ENCODE measurements around the gene PSORS1C1. TPM values are rescaled to one million over a fixed set of nuclear protein-coding genes. Genes with fewer than 3 reads are reported as not detected.

The PSORS1C1 gene
- total RNA-seq, 1 donor from 2014 or later = not detected

GRCh38 chr6:31074401-31074800 lies 40.2 kb upstream of the PSORS1C1 start:
- DNase-seq (ENCODE audit: extremely low spot score, unreplicated experiment) = no peak
- H3K27me3 Mint-ChIP-seq = no peaks in the 10 kb centered on the region
- no peak overlapping the region for H3K27ac Mint-ChIP-seq
- no peaks in the 10 kb centered on the region for H3K36me3 Mint-ChIP-seq
- H3K4me1 Mint-ChIP-seq (ENCODE audit: unreplicated experiment) = peaks cover 18% of the 10 kb centered on the region
- H3K4me3 Mint-ChIP-seq = no peak overlapping the region
- TF ChIP-seq CTCF (conservative IDR thresholded peaks at IDR 0.05) = no peak
- no peaks in the 10 kb centered on the region for H3K9me3 Mint-ChIP-seq

DNA sequence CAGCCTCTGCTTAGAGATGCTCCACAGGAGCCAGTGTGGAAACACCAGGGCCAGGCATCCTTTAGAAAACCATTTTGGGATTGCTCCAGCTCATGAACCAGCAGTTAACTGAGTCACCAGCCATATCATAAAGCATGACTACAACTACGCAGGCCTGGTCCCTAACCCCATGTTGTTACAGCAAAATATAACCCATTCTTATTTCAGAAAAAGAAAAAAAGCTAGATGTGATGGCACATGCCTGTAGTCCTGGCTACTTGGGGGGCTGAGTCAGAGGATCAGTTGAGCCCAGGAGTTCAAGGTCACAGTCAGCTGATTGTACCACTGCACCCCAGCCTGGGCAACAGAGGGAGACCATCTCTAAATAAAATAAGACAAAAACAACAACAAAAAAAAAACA lies 39.1 kb upstream of the PSORS1C1 start:
- Mint-ChIP-seq H3K4me1 (ENCODE audit: unreplicated experiment) (peaks cover 21% of the 10 kb centered on the region), H3K4me3 (no peak overlapping the region), H3K27ac (no peak overlapping the region), H3K27me3 (peaks cover 4% of the 10 kb centered on the region), H3K36me3 (no peaks in the 10 kb centered on the region), H3K9me3 (no peaks in the 10 kb centered on the region)
- no peak for DNase-seq (ENCODE audit: extremely low spot score, unreplicated experiment)
- TF ChIP-seq CTCF (conservative IDR thresholded peaks at IDR 0.05) = no peak

DNA sequence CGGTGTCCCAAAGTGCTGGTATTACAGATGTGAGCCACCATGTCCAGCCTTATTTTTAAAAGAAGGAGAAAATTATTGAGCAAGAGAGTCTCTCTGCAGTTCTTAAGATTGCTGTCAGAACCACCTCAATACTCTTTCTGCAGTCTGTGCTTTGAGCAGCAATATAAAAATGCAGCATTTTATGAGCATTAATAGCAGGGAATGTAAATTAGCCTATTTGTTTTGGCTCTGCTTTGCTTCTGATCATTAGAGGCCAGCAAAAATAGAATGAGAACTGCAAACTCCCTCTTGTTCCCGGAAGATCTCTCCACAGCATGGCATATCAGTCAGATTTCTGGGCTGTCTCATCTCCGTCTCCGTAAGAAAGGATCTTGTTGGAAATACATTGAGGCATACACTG lies 38.0 kb upstream of the PSORS1C1 start:
- Mint-ChIP-seq H3K27me3 (peaks cover 4% of the 10 kb centered on the region), H3K4me1 (ENCODE audit: unreplicated experiment) (peaks cover 17% of the 10 kb centered on the region), H3K27ac (no peak overlapping the region), H3K36me3 (no peaks in the 10 kb centered on the region), H3K9me3 (no peaks in the 10 kb centered on the region), H3K4me3 (no peak overlapping the region)
- no peak for TF ChIP-seq CTCF (conservative IDR thresholded peaks at IDR 0.05)
- no peak for DNase-seq (ENCODE audit: extremely low spot score, unreplicated experiment)

GRCh38 chr6:31079656-31080261 lies 34.8 kb upstream of the PSORS1C1 start:
- no peaks in the 10 kb centered on the region for H3K9me3 Mint-ChIP-seq
- no peak overlapping the region for H3K27ac Mint-ChIP-seq
- peaks cover 13% of the 10 kb centered on the region for H3K4me1 Mint-ChIP-seq (ENCODE audit: unreplicated experiment)
- no peaks in the 10 kb centered on the region for H3K36me3 Mint-ChIP-seq
- H3K4me3 Mint-ChIP-seq = no peak overlapping the region
- DNase-seq (ENCODE audit: extremely low spot score, unreplicated experiment) = no peak
- peak; percentile 84 for TF ChIP-seq CTCF (conservative IDR thresholded peaks at IDR 0.05)
- peaks cover 4% of the 10 kb centered on the region for H3K27me3 Mint-ChIP-seq

GRCh38 chr6:31081872-31082271 lies 32.7 kb upstream of the PSORS1C1 start:
- TF ChIP-seq CTCF (conservative IDR thresholded peaks at IDR 0.05) = no peak
- Mint-ChIP-seq H3K27me3 (peaks cover 4% of the 10 kb centered on the region), H3K4me1 (ENCODE audit: unreplicated experiment) (peaks cover 14% of the 10 kb centered on the region)

More at GRCh38 chr6:31081872-31082271, 32.7 kb upstream of the PSORS1C1 start:
- Mint-ChIP-seq H3K9me3 (no peaks in the 10 kb centered on the region), H3K36me3 (no peaks in the 10 kb centered on the region), H3K4me3 (no peak overlapping the region), H3K27ac (no peak overlapping the region)
- DNase-seq (ENCODE audit: extremely low spot score, unreplicated experiment) = no peak

Data from type B pancreatic cell (in vitro differentiated cells).